ENCODE measurements around the gene TEAD2. TPM values are rescaled to one million over a fixed set of nuclear protein-coding genes. Genes with fewer than 3 reads are reported as not detected.

TEAD2 gene
- total and polyA plus RNA-seq, 10 of the 15 experiments (the other 5 are each of a cell fraction or from before 2014, with no cell fraction given), result 0.04 to 0.26 (median 0.11) TPM; not detected in 3

GRCh38 chr19:49378512-49378911 lies 16.3 kb upstream of the TEAD2 start (continued):
- TF ChIP-seq SMC3 (IDR thresholded peaks at IDR 0.05; ENCODE audit: borderline replicate concordance, low read length) (no peak), POU2F2 (IDR thresholded peaks at IDR 0.05; ENCODE audit: borderline replicate concordance, low read depth, low read length) (no peak), SRF (IDR thresholded peaks at IDR 0.05; ENCODE audit: low read depth in 2 of 2, low read length in 2 of 2) (no peak), EZH2 (IDR thresholded peaks at IDR 0.05; ENCODE audit: borderline replicate concordance, control insufficient read depth, low read depth, low read length) (no peak)

GRCh38 chr19:49374665-49375434 lies 12.6 kb upstream of the TEAD2 start:
- BruUV-seq (replicated peaks), result no TSS peak
- in situ Hi-C loops (cut with MboI), result no loop called here
- Histone ChIP-seq H3K27me3 (replicated peaks in 1 of 2; ENCODE audit: control insufficient read depth in 2 of 2, insufficient read depth in 2 of 2, low read length in 1 of 2) (no peaks in the 10 kb centered on the region; a peak in 1 of 4 replicates), H3K4me3 (no peak overlapping the region), H3K9me3 (replicated peaks; ENCODE audit: control insufficient read depth, insufficient read depth, low read length) (peaks cover 4% of the 10 kb centered on the region; the same call in 1 of the 3 replicates), H3K27ac (ENCODE audit: control insufficient read depth, insufficient read depth) (no peak overlapping the region), H3K9ac (ENCODE audit: control insufficient read depth, insufficient read depth, low read length) (no peak overlapping the region), H4K20me1 (ENCODE audit: control insufficient read depth, insufficient read depth) (no peaks in the 10 kb centered on the region), H3K36me3 (ENCODE audit: control insufficient read depth in 2 of 2, insufficient read depth in 2 of 2, low read length in 1 of 2) (no peaks in the 10 kb centered on the region), H3K4me2 (ENCODE audit: control insufficient read depth, insufficient read depth) (no peak overlapping the region), H3K4me1 (ENCODE audit: control insufficient read depth, insufficient read depth, low read length) (no peaks in the 10 kb centered on the region), H2AFZ (ENCODE audit: control insufficient read depth, low read depth, low read length) (no peak overlapping the region), H3K79me2 (ENCODE audit: control insufficient read depth, insufficient read depth, low read length) (no peaks in the 10 kb centered on the region)
- ChIA-PET CTCF (interaction anchor here (1.9 kb wide), 1 partner anchor 98 kb away, joined by 4 read pairs; no protein-coding TSS in a partner anchor), POLR2A (no interaction called here), RAD21 (ENCODE audit: unreplicated experiment) (interaction anchor here (0.5 to 0.7 kb wide), 3 partner anchors 39 to 392 kb away, joined by 3 to 4 read pairs (median 3); partner anchors contain the start of genes AP2A1 and CD37), SMC1A (ENCODE audit: uncharacterized antibody, unreplicated experiment) (interaction anchor here (0.7 to 1.1 kb wide), 2 partner anchors 17 to 32 kb away, joined by 3 read pairs; no protein-coding TSS in a partner anchor)
- 56% methylated on average over 16 of the region's 16 CpGs for WGBS (ENCODE audit: insufficient coverage, insufficient replicate concordance, low lambda C conversion rate, missing lambda C conversion rate)
- TF ChIP-seq ZBTB4 (CRISPR knock-in tag; IDR thresholded peaks at IDR 0.05), result no peak
- TF ChIP-seq ELK1 (IDR thresholded peaks at IDR 0.05; ENCODE audit: low read depth, low read length), result no peak
- no peak for TF ChIP-seq SMC3 (IDR thresholded peaks at IDR 0.05; ENCODE audit: borderline replicate concordance, low read length)
- TF ChIP-seq MTA2 (IDR thresholded peaks at IDR 0.05; ENCODE audit: low read depth), result no peak
- no peak for TF ChIP-seq KDM1A (IDR thresholded peaks at IDR 0.05; ENCODE audit: borderline replicate concordance)
- no peak for TF ChIP-seq CEBPB (IDR thresholded peaks at IDR 0.05; ENCODE audit: borderline replicate concordance in 1 of 2, low read depth in 2 of 2, low read length in 2 of 2)
- TF ChIP-seq SREBF2 (IDR thresholded peaks at IDR 0.05; ENCODE audit: low read length), result no peak
- TF ChIP-seq ZBTB33 (IDR thresholded peaks at IDR 0.05), result no peak
- no peak for TF ChIP-seq HDGF (IDR thresholded peaks at IDR 0.05)
- TF ChIP-seq CHD4 (IDR thresholded peaks at IDR 0.05), result no peak
- no peak for TF ChIP-seq ZNF622 (IDR thresholded peaks at IDR 0.05)
- TF ChIP-seq SP1 (IDR thresholded peaks at IDR 0.05; ENCODE audit: low read depth, low read length), result no peak
- FAIRE-seq (no peak), ATAC-seq (no peak), DNase-seq (ENCODE audit: low read depth, low spot score) (no peak)
- intact Hi-C loops (cut with micrococcal nuclease; ENCODE audit: unreplicated experiment), result no loop called here
